ENCODE data around the gene MRPS23. TPM values are rescaled to one million over a fixed set of nuclear protein-coding genes. Genes with fewer than 3 reads are reported as not detected.

Gene MRPS23
- total and polyA plus RNA-seq, 2 donors (not counting 1 experiment from before 2014, with no cell fraction given): 27.9 to 40.0 TPM

DNA sequence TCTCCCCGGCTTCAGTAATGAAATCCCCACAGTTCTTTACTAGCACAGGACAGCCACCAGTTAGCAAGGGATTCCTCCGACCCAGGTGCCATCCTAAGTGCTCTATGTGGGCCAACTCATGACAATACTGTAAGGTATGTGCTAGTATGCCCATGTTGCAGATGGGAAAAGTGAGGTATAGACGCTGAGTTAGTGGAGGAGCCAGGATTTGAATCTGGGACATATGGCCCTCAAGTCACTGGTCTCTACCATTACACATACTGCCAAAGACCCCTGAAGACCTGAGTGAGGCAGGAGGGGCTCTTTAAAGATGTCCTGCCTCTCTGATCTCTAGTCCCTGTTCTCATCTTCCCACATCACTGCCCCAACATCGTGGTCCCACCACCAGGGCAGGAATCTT, 36.2 kb upstream of the MRPS23 start:
- H2AFZ ChIP-seq (ENCODE audit: low read length): no peak overlapping the region
- peaks cover 11% of the 10 kb centered on the region for H3K79me2 ChIP-seq (ENCODE audit: control insufficient read depth, insufficient read depth, low read length)
- no peaks in the 10 kb centered on the region for H3K9me3 ChIP-seq (ENCODE audit: control insufficient read depth, insufficient read depth, low read depth, low read length)
- H3K4me3 ChIP-seq (replicated peaks in 1 of 4; ENCODE audit: control extremely low read depth in 1 of 4, insufficient read depth in 1 of 4, low read depth in 3 of 4, low read length in 4 of 4): no peak overlapping the region
- no peak for TF ChIP-seq CTCF (conservative IDR thresholded peaks at IDR 0.05 in 1 of 2, IDR thresholded peaks at IDR 0.05 in 1 of 2; ENCODE audit: low read depth in 1 of 2, low read length in 2 of 2)
- no peak for TF ChIP-seq EZH2 (IDR thresholded peaks at IDR 0.05; ENCODE audit: low read length, missing control alignments)
- H4K20me1 ChIP-seq (ENCODE audit: control insufficient read depth, extremely low read depth, insufficient read depth, low read length): no peaks in the 10 kb centered on the region
- H3K27ac ChIP-seq (ENCODE audit: insufficient read depth, low read length): no peak overlapping the region
- H3K4me1 ChIP-seq (ENCODE audit: control insufficient read depth, extremely low read depth, insufficient read depth, low read length): peaks cover 24% of the 10 kb centered on the region
- H3K27me3 ChIP-seq (ENCODE audit: control insufficient read depth, insufficient read depth, low read length): no peaks in the 10 kb centered on the region
- DNase-seq (ENCODE audit: low read depth in 2 of 2): no peak
- H3K9ac ChIP-seq (ENCODE audit: insufficient read depth, low read length): no peak overlapping the region
- peaks cover 4% of the 10 kb centered on the region for H3K36me3 ChIP-seq (ENCODE audit: control insufficient read depth, insufficient read depth, low read length)
- no peak overlapping the region for H3K4me2 ChIP-seq (ENCODE audit: extremely low read depth, insufficient read depth, low read length)

DNA sequence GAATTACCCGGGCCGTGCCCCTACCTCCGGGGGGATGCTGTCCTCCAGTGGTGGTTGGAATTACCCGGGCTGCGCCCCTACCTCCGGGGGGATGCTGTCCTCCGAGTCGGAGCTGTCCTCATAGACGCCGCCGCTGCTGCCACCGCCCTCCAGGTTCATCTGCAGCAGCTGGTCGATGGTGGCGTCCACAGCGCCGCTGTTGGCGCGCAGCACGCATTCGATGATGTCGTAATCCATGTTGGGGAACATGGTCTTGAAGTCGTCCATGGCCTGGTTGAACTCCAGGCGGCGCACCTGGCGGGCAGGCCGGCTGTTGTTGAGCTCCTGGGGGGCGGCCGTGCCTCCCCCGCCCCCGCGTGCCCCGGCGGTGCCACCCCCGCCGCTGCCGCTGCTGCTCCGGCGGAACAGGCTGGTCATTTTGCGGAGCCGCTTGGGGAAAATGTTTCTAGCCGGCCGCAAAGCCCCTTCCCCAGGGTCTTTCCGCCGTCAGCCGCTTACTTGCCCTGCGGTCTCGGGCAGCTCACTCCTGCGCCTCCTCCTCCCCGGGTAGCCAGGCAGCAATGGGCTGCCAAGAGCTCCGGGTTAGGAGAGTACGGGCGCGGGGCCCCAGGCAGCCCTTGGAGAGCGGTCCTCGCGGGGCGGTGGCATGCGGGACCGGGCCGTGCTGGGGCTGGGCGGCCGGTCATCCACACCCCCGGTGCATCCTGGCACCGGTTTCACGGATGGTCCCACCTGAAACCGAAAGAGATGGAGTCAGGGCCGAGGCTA, 35.5 kb upstream of the MRPS23 start:
- no peak for DNase-seq (ENCODE audit: low read depth in 2 of 2)
- Histone ChIP-seq H3K9ac (ENCODE audit: insufficient read depth, low read length) (no peak overlapping the region), H2AFZ (ENCODE audit: low read length) (no peak overlapping the region), H3K27ac (ENCODE audit: insufficient read depth, low read length) (no peak overlapping the region), H3K4me2 (ENCODE audit: extremely low read depth, insufficient read depth, low read length) (no peak overlapping the region), H3K4me1 (ENCODE audit: control insufficient read depth, extremely low read depth, insufficient read depth, low read length) (peaks cover 23% of the 10 kb centered on the region), H3K27me3 (ENCODE audit: control insufficient read depth, insufficient read depth, low read length) (no peaks in the 10 kb centered on the region), H3K9me3 (ENCODE audit: control insufficient read depth, insufficient read depth, low read depth, low read length) (no peaks in the 10 kb centered on the region), H3K79me2 (ENCODE audit: control insufficient read depth, insufficient read depth, low read length) (peaks cover 9% of the 10 kb centered on the region), H3K36me3 (ENCODE audit: control insufficient read depth, insufficient read depth, low read length) (peaks cover 4% of the 10 kb centered on the region), H4K20me1 (ENCODE audit: control insufficient read depth, extremely low read depth, insufficient read depth, low read length) (no peaks in the 10 kb centered on the region), H3K4me3 (replicated peaks in 1 of 4; ENCODE audit: control extremely low read depth in 1 of 4, insufficient read depth in 1 of 4, low read depth in 3 of 4, low read length in 4 of 4) (no peak overlapping the region)
- TF ChIP-seq EZH2 (IDR thresholded peaks at IDR 0.05; ENCODE audit: low read length, missing control alignments) (no peak), CTCF (conservative IDR thresholded peaks at IDR 0.05 in 1 of 2, IDR thresholded peaks at IDR 0.05 in 1 of 2; ENCODE audit: low read depth in 1 of 2, low read length in 2 of 2) (no peak)

DNA sequence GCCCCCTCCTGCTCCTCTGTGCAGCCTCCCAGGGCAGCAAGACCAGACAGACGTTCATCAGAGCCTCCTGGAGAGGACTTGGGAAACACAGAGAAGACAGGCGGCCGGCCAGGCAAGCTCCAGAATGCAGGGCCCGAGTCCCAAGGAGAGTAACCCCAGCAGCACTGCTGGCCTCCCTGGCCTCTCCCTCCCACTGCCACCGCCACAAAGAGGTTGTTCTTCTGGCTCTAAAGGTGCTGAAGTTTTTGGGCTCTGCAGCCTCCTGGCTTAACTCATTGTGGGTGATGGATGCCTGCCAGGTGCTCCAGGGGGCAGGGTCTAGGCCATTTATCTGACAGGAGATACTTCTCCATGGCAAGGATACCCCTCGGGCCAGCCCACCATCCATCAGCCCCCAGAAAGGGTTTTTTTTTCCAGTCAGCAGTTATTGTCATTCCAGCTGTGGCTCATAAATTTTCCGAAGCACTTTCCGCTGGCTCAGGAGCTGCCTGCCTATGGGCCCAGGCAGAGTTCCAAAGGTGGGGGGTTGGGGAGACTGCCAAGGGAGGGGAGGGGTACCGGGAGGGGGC, 32.0 kb upstream of the MRPS23 start:
- TF ChIP-seq CTCF (conservative IDR thresholded peaks at IDR 0.05 in 1 of 2, IDR thresholded peaks at IDR 0.05 in 1 of 2; ENCODE audit: low read depth in 1 of 2, low read length in 2 of 2) (no peak), EZH2 (IDR thresholded peaks at IDR 0.05; ENCODE audit: low read length, missing control alignments) (no peak)
- DNase-seq (ENCODE audit: low read depth in 2 of 2): peak in 1 of 2 donors; percentile 23
- Histone ChIP-seq H3K4me3 (replicated peaks in 1 of 4; ENCODE audit: control extremely low read depth in 1 of 4, insufficient read depth in 1 of 4, low read depth in 3 of 4, low read length in 4 of 4) (no peak overlapping the region), H3K36me3 (ENCODE audit: control insufficient read depth, insufficient read depth, low read length) (peaks cover 6% of the 10 kb centered on the region), H3K9ac (ENCODE audit: insufficient read depth, low read length) (peak overlapping the region; percentile 22), H3K4me1 (ENCODE audit: control insufficient read depth, extremely low read depth, insufficient read depth, low read length) (peaks cover 31% of the 10 kb centered on the region), H3K9me3 (ENCODE audit: control insufficient read depth, insufficient read depth, low read depth, low read length) (no peaks in the 10 kb centered on the region), H4K20me1 (ENCODE audit: control insufficient read depth, extremely low read depth, insufficient read depth, low read length) (no peaks in the 10 kb centered on the region), H3K27ac (ENCODE audit: insufficient read depth, low read length) (peak overlapping the region; percentile 77), H2AFZ (ENCODE audit: low read length) (no peak overlapping the region), H3K79me2 (ENCODE audit: control insufficient read depth, insufficient read depth, low read length) (peaks cover 2% of the 10 kb centered on the region), H3K27me3 (ENCODE audit: control insufficient read depth, insufficient read depth, low read length) (no peaks in the 10 kb centered on the region), H3K4me2 (ENCODE audit: extremely low read depth, insufficient read depth, low read length) (no peak overlapping the region)

All from fibroblast of lung (primary cell).